ENCODE measurements around the gene PCDH9.
"Not testable (repeated sequence)": the region's sequence is repeated elsewhere in the genome, so short reads cannot be mapped to it uniquely, and the experiment has no call there.

Gene PCDH9

DNA sequence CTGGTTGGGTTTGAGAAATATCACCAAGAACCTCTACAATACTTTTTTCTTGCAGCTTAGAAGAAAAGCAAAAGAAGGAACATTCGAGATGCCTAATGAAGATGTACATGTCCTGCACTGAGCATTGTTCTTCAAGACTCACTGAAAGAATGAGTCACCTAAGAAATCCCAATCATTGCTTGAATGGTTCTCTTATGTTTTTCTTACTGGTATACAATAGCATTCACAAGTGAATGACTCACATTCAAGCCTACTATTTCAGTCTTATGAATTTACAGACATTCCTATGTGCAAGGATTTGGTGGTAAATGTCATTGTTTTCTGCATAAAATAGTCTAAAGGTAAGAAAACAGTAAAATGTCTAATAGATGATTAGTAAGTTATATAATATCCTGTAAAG lies 594.6 kb downstream of the PCDH9 start:
- DNase-seq, result no peak

DNA sequence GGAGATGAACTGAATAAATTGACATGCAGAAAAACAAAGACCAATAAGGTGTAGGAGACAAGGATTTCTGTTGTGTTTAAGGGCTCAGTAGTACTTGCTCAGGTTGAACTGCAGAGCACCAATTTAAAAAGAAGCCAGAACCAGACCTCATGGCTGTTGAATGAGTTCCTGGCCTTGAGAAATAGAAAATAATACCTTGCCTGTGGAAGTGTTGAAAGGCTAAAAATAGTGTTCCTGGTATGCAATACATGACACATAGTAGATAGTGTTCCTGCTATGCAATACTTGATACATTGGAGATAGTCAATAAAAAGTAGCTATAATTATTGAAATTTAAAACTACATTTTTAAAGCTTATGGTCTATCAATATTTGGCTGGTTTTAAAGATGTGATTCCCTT lies 595.8 kb downstream of the PCDH9 start:
- DNase-seq, result no peak

- DNase-seq, result no peak
Measured at GRCh38 chr13:66627512-66627911, 602.6 kb downstream of the PCDH9 start.

DNA sequence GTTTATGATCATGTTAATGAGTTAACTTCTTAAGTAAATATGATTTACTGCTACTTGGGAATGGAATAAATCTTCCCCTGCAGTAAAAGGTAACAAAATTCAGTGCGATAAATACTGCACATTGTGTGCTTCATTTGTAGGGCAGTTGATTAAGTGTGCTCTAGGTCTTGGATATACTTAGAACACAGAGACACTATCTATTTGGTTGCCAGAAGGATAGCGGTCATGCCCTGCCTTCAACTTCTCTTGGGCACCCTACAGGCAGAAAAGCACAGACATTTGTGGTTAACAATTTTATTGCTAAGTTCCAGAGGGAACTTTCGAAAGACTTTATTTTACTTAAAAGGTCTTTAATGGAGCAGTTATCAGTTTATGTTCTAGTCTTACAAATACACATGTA lies 605.8 kb downstream of the PCDH9 start:
- no peak for DNase-seq

- no peak for DNase-seq
Measured at GRCh38 chr13:66623129-66623820, 606.9 kb downstream of the PCDH9 start.

DNA sequence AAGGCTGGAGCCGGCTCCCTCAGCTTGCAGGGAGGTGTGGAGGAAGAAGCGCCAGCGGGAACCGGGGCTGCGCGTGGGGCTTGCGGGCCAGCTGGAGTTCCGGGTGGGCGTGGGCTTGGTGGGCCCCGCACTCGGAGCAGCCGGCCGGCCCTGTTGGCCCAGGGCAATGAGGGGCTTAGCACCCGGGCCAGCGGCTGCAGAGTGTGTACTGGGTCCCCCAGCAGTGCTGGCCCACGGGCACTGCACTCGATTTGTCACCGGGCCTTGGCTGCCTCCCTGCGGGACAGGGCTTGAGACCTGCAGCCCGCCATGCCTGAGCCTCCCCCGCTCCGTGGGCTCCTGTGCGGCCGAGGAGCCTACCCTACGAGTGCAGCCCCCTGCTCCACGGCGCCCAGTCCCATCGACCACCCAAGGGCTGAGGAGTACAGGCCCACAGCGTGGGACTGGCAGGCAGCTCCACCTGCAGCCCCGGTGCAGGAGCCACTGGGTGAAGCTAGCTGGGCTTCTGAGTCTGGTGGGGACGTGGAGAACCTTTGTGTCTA lies 608.2 kb downstream of the PCDH9 start:
- not testable (repeated sequence) for DNase-seq

- no peak for DNase-seq
Measured at GRCh38 chr13:66618702-66619101, 611.4 kb downstream of the PCDH9 start.

- DNase-seq, result no peak
Measured at GRCh38 chr13:66617786-66618185, 612.4 kb downstream of the PCDH9 start.

GRCh38 chr13:66612983-66613382 lies 617.2 kb downstream of the PCDH9 start:
- no peak for DNase-seq

GRCh38 chr13:66586489-66586888 lies 643.6 kb downstream of the PCDH9 start:
- DNase-seq, result no peak

DNA sequence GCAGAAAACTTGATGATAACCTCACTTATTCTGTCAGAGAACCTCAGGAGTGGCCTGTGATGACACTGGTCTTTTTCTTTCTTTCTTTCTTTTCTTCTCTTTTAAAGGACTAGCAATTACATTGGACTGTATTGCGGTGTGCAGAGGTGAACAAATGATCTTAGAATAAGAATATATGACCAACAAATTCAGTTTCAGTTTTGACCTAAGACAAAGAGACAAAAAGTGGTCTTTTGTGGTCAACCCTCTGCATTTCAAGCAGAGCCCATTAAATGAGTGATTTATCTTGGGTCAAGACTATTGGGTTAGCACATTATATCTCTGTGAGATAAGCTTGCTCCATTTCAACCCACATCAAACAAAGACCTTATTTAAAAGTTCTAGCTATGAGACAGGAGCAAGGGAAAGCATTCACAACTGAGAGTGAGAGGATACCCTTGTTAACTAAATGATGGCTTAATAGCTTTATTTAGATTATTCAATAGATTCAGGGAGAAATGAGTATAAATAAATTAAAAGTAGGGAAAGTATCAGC lies 644.4 kb downstream of the PCDH9 start:
- DNase-seq, result no peak

- DNase-seq, result no peak
Measured at GRCh38 chr13:66581675-66582074, 648.5 kb downstream of the PCDH9 start.

- no peak for DNase-seq
Measured at GRCh38 chr13:66578305-66578704, 651.8 kb downstream of the PCDH9 start.

DNA sequence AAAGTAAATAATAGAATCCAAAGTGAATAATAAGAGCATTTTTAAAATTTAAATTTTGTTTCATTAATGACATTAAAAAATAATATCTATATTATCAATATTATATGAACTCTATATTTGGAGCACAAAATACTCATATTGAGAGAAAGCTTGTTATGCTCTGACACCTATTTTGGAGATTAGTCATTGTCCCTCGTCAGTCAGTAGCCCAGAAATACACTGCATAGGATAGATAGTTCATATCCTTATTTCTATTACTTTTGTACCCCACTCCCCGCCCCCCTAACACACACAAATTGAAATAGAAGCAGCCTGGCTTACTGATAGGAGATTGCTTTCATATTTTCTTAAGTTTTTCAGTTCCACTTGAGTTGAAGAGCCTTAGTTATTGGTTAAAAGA lies 652.8 kb downstream of the PCDH9 start:
- DNase-seq, result no peak

DNA sequence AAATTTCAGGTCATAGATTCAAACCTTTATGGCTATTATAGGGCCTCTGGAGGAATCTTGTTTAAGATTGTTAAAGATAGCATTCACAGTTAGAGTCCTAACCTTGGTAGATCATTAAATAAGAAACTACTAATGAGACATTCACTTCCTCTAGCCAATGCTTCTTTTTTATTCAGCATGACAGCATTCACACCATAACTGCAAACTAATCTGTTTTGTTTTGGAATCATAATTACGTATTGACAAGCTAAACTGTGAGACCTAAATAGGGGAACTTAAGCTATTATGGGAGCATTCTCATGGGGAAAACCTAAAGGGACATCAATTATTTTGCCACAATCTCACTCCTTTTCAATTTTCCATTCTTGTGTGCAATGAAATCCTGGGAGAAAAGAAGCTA lies 653.8 kb downstream of the PCDH9 start:
- no peak for DNase-seq

- DNase-seq, result no peak
Measured at GRCh38 chr13:66574606-66575005, 655.5 kb downstream of the PCDH9 start.

- DNase-seq, result no peak
Measured at GRCh38 chr13:66567899-66568612, 662.1 kb downstream of the PCDH9 start.

- no peak for DNase-seq
Measured at GRCh38 chr13:66565279-66565678, 664.9 kb downstream of the PCDH9 start.

DNA sequence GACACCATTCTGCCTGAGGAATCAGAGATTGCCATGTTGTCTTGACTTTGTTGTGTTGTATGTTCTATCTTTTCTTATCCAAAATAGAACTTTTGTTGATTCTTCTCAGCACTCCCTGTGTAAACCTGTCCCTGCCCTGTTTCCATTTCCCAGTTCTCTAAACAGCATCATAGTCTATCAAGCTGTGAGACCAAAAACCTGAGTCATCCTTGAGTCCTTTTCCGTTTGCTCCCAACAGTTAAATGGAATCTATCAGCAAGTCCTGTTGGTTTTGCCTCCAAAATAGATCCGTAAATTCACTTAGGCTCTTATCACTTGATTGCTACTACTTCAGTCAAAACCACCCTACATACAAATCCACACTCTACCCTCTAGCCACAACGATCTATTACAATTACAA lies 667.1 kb downstream of the PCDH9 start:
- no peak for DNase-seq

- DNase-seq, result no peak
Measured at GRCh38 chr13:66562054-66562453, 668.1 kb downstream of the PCDH9 start.

DNA sequence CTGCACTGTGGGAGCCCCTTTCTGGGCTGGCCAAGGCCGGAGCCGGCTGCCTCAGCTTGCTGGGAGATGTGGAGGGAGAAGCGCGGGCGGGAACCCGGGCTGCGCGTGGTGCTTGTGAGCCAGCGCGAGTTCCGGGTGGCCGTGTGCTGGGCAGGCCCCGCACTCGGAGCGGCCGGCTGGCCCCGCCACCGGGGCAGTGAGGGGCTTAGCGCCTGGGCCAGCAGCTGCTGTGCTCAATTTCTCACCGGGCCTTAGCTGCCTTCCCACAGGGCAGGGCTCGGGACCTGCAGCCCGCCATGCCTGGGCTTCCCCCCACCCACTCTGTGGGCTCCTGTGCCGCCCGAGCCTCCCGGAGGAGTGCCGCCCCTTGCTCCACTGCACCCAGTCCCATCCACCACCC lies 669.1 kb downstream of the PCDH9 start:
- DNase-seq, result no peak

- DNase-seq, result no peak
Measured at GRCh38 chr13:66560189-66560588, 669.9 kb downstream of the PCDH9 start.

DNA sequence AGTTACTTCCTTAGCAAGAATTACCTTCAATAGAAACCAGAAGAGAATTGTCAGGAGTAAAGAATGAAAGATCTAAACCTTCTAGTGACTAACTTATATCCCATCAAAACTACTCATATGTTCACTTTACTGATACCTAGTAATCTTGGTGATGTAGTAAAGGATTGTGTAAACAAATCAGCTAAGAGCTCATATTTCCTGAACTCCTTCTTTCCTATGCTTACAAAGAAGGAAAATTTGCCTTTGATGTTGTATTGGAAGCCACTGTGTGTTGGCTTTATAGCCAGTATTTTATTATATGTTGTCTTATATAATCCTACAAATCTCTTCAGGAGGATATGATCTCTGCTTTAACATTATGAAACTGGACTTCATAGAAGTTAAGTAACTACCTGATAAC lies 671.0 kb downstream of the PCDH9 start:
- DNase-seq, result no peak

DNA sequence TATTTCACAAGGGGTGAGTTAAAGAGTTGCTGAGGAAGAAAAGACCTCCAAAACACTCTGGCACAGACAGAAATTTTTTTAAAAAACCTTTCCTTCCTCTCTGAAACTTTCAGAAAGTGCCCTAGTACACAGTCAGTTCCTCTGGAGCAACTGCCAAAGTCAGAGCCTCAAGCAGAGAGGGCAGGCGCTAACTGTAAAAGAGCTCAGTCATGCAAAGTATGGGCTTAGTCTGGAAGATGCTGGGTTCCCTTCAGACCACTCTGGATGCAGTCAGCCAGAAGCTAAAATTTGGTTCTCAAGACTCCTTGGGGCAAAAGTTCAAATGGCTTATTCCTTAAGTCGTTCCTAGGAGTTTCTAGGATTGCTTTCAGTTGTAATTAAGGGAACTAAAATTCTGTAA lies 671.6 kb downstream of the PCDH9 start:
- no peak for DNase-seq
